ENCODE results near the gene CHAMP1. TPM values are rescaled to one million over a fixed set of nuclear protein-coding genes. Genes with fewer than 3 reads are reported as not detected.

The CHAMP1 gene
- total and polyA plus RNA-seq, 2 of the 8 experiments (the other 6 are each of a cell fraction or from before 2014, with no cell fraction given): 26.8 to 41.9 TPM

- no peak overlapping the region for H2AFZ ChIP-seq (ENCODE audit: low read length)
- H3K79me2 ChIP-seq (ENCODE audit: control insufficient read depth in 1 of 2, insufficient read depth in 2 of 2, low read length in 2 of 2): no peaks in the 10 kb centered on the region; a peak in 1 of 4 replicates
- no peak overlapping the region for H3K56ac ChIP-seq (replicated peaks; ENCODE audit: insufficient read length, low read depth, low read length)
- POLR2A ChIA-PET (ENCODE audit: partially characterized antibody): interaction anchor here (1.1 to 6.5 kb wide), 5 partner anchors 9 to 47 kb away, joined by 4 to 51 read pairs (median 7); partner anchors contain the start of genes CHAMP1 and UPF3A
- no peak overlapping the region for H2BK120ac ChIP-seq (replicated peaks; ENCODE audit: low read depth, low read length)
- no peaks in the 10 kb centered on the region for H3K23me2 ChIP-seq (ENCODE audit: low read depth, low read length)
- H3K36me3 ChIP-seq (ENCODE audit: control insufficient read depth in 2 of 4, insufficient read depth in 4 of 4, low read length in 3 of 4): peaks cover 15 to 29% (median 25%) of the 10 kb centered on the region in 4 experiments
- no peak overlapping the region for H2BK5ac ChIP-seq (ENCODE audit: low read depth, low read length)
- H3K79me1 ChIP-seq (ENCODE audit: low read depth, low read length): peaks cover 2% of the 10 kb centered on the region; the same call in 1 of the 2 replicates
- no peak overlapping the region for H4K91ac ChIP-seq (replicated peaks; ENCODE audit: insufficient read length, low read length)
- H4K5ac ChIP-seq (ENCODE audit: insufficient read length, low read depth, low read length): no peak overlapping the region
- H4K20me1 ChIP-seq (replicated peaks in 1 of 2; ENCODE audit: control insufficient read depth in 1 of 2, insufficient read depth in 2 of 2, low read length in 2 of 2): no peaks in the 10 kb centered on the region
- H3K27me3 ChIP-seq (replicated peaks in 1 of 4; ENCODE audit: control insufficient read depth in 3 of 4, extremely low read depth in 1 of 4, insufficient read depth in 3 of 4, low read length in 3 of 4): no peaks in the 10 kb centered on the region
- no peak overlapping the region for H3K23ac ChIP-seq (ENCODE audit: insufficient read length)
- no peak overlapping the region for H3K18ac ChIP-seq (ENCODE audit: extremely low read depth, low read length)
- H3K4me2 ChIP-seq (ENCODE audit: insufficient read depth in 1 of 2, low read depth in 2 of 2, low read length in 2 of 2): no peak overlapping the region
- no peak overlapping the region for H2AK5ac ChIP-seq (ENCODE audit: low read depth, low read length)
- CTCF ChIA-PET (ENCODE audit: partially characterized antibody): interaction anchor here (1.3 to 3.2 kb wide), 2 partner anchors 11 to 13 kb away, joined by 8 to 18 read pairs; no protein-coding TSS in a partner anchor
- no peak overlapping the region for H3K27ac ChIP-seq (ENCODE audit: low read depth, low read length)
- H3K9ac ChIP-seq (replicated peaks in 1 of 4; ENCODE audit: extremely low read depth in 1 of 4, low read depth in 3 of 4, low read length in 3 of 4): no peak overlapping the region
- peaks cover 0 to 6% (median 0%) of the 10 kb centered on the region in 4 experiments; a peak in 3 of 7 replicates for H3K4me1 ChIP-seq (replicated peaks in 1 of 4; ENCODE audit: control insufficient read depth in 3 of 4, insufficient read depth in 4 of 4, low read length in 3 of 4)
- no peak overlapping the region for H3K4ac ChIP-seq (replicated peaks; ENCODE audit: insufficient read length, low read depth, low read length)
- no peak overlapping the region for H2BK20ac ChIP-seq (ENCODE audit: low read length)
- no peaks in the 10 kb centered on the region for H3K9me3 ChIP-seq (ENCODE audit: insufficient read depth in 2 of 2, low read depth in 1 of 2, low read length in 1 of 2)
- DNase-seq (ENCODE audit: low read depth in 1 of 2, low spot score in 2 of 2) (no peak), FAIRE-seq (no peak)
- no peak overlapping the region for H2BK15ac ChIP-seq (ENCODE audit: low read length)
- no peak overlapping the region for H3K14ac ChIP-seq (ENCODE audit: insufficient read length)
- no peak overlapping the region for H4K8ac ChIP-seq (ENCODE audit: extremely low read depth, insufficient read depth, low read length)
- WGBS, 2 experiments (ENCODE audit: extremely low coverage in 1 of 2, insufficient coverage in 1 of 2, insufficient read length in 1 of 2, insufficient replicate concordance in 2 of 2, low coverage in 1 of 2, low lambda C conversion rate in 2 of 2, missing lambda C conversion rate in 1 of 2): 93% methylated on average over 1 of the region's 1 CpG; no CpG with 5 or more reads in 1 of the 2 experiments
- H2BK12ac ChIP-seq (ENCODE audit: low read depth, low read length): no peak overlapping the region
- H3K4me3 ChIP-seq (ENCODE audit: extremely low read depth in 1 of 4, insufficient read depth in 2 of 4, low read depth in 3 of 4, low read length in 4 of 4): no peak overlapping the region
- TF ChIP-seq JUN (IDR thresholded peaks at IDR 0.05; ENCODE audit: low read depth, low read length) (no peak), TCF12 (IDR thresholded peaks at IDR 0.05; ENCODE audit: low read depth, low read length) (no peak), HDAC2 (IDR thresholded peaks at IDR 0.05; ENCODE audit: borderline replicate concordance in 1 of 2, low read depth in 2 of 2, low read length in 2 of 2) (no peak), ZNF274 (IDR thresholded peaks at IDR 0.05; ENCODE audit: borderline replicate concordance, extremely low read depth, low read length) (no peak), NANOG (IDR thresholded peaks at IDR 0.05; ENCODE audit: insufficient read depth, low read depth, low read length, poor library complexity, severe bottlenecking) (no peak), RBBP5 (IDR thresholded peaks at IDR 0.05; ENCODE audit: borderline replicate concordance, low read depth, low read length) (no peak), BACH1 (IDR thresholded peaks at IDR 0.05; ENCODE audit: low read length) (no peak), CREB1 (IDR thresholded peaks at IDR 0.05) (no peak), ATF3 (IDR thresholded peaks at IDR 0.05; ENCODE audit: insufficient read depth, low read depth, low read length) (no peak), YY1 (IDR thresholded peaks at IDR 0.05; ENCODE audit: low read depth, low read length) (no peak), FOSL1 (IDR thresholded peaks at IDR 0.05; ENCODE audit: insufficient read depth, low read depth, low read length) (no peak), SP2 (IDR thresholded peaks at IDR 0.05; ENCODE audit: low read length) (no peak), NRF1 (IDR thresholded peaks at IDR 0.05; ENCODE audit: low read depth, low read length) (no peak), RXRA (IDR thresholded peaks at IDR 0.05; ENCODE audit: insufficient read depth, low read depth, low read length) (no peak)
Measured at GRCh38 chr13:114328595-114328994, 14.3 kb downstream of the CHAMP1 start.
